HG03135 (cell line): ENCODE results near the gene ADARB2.

Experiments used
- ATAC-seq: cut with Tn5 transposase; IDR thresholded peaks from one replicate; pipeline ENCODE4 v1.9.1; 2021; ENCODE audit warnings: mild to moderate bottlenecking, moderate library complexity; ENCODE audit not compliant: unreplicated experiment

The ADARB2 gene

GRCh38 chr10:1188558-1189135 is 548.7 kb downstream of the ADARB2 start:
- no peak for ATAC-seq

GRCh38 chr10:1187855-1188557 is 549.3 kb downstream of the ADARB2 start:
- ATAC-seq: no peak

GRCh38 chr10:1187151-1187854 is 550.0 kb downstream of the ADARB2 start:
- no peak for ATAC-seq

GRCh38 chr10:1186683-1186990 is 550.7 kb downstream of the ADARB2 start:
- no peak for ATAC-seq

- no peak for ATAC-seq
These were observed 551.2 kb downstream of the ADARB2 start for GRCh38 chr10:1185911-1186682.

GRCh38 chr10:1184541-1185430 is 552.5 kb downstream of the ADARB2 start:
- ATAC-seq: no peak

- ATAC-seq: no peak
These were observed 553.6 kb downstream of the ADARB2 start for GRCh38 chr10:1183701-1184100.

GRCh38 chr10:1183033-1183396 is 554.3 kb downstream of the ADARB2 start:
- no peak for ATAC-seq

GRCh38 chr10:1182280-1183032 is 554.9 kb downstream of the ADARB2 start:
- ATAC-seq: no peak

- ATAC-seq: no peak
These were observed 556.5 kb downstream of the ADARB2 start for GRCh38 chr10:1180836-1181235.

- ATAC-seq: no peak
These were observed 557.1 kb downstream of the ADARB2 start for GRCh38 chr10:1180071-1180730.

GRCh38 chr10:1179346-1180070 is 557.8 kb downstream of the ADARB2 start:
- no peak for ATAC-seq

GRCh38 chr10:1178506-1178905 is 558.8 kb downstream of the ADARB2 start:
- no peak for ATAC-seq

GRCh38 chr10:1177936-1178335 is 559.4 kb downstream of the ADARB2 start:
- ATAC-seq: no peak

- ATAC-seq: no peak
These were observed 561.3 kb downstream of the ADARB2 start for GRCh38 chr10:1175956-1176565.

- no peak for ATAC-seq
These were observed 563.3 kb downstream of the ADARB2 start for GRCh38 chr10:1174022-1174421.

- no peak for ATAC-seq
These were observed 564.2 kb downstream of the ADARB2 start for GRCh38 chr10:1173091-1173490.

GRCh38 chr10:1172256-1172984 is 564.9 kb downstream of the ADARB2 start:
- no peak for ATAC-seq
